Measurements from ENCODE around the gene SLC31A2.
"Not testable (repeated sequence)": the region's sequence is repeated elsewhere in the genome, so short reads cannot be mapped to it uniquely, and the experiment has no call there.

SLC31A2 gene

GRCh38 chr9:113150670-113151611 lies at the start of gene SLC31A2:
TSS of gene SLC31A2 (plus strand) at chr9:113151007. CDS start at chr9:113151075, 68 bp downstream.
- TF ChIP-seq GATA1 (IDR thresholded peaks at IDR 0.05; ENCODE audit: low read depth, low read length) (no peak), POLR2A (IDR thresholded peaks at IDR 0.05; ENCODE audit: low read length) (no peak)
- DNase-seq = peak; percentile 83 to 88

GRCh38 chr9:113105345-113105744 lies 45.5 kb upstream of the SLC31A2 start:
- not testable (repeated sequence) for DNase-seq

GRCh38 chr9:113111065-113111951 lies 39.5 kb upstream of the SLC31A2 start:
- DNase-seq = peak in 1 of 2 experiments; percentile 39

DNA sequence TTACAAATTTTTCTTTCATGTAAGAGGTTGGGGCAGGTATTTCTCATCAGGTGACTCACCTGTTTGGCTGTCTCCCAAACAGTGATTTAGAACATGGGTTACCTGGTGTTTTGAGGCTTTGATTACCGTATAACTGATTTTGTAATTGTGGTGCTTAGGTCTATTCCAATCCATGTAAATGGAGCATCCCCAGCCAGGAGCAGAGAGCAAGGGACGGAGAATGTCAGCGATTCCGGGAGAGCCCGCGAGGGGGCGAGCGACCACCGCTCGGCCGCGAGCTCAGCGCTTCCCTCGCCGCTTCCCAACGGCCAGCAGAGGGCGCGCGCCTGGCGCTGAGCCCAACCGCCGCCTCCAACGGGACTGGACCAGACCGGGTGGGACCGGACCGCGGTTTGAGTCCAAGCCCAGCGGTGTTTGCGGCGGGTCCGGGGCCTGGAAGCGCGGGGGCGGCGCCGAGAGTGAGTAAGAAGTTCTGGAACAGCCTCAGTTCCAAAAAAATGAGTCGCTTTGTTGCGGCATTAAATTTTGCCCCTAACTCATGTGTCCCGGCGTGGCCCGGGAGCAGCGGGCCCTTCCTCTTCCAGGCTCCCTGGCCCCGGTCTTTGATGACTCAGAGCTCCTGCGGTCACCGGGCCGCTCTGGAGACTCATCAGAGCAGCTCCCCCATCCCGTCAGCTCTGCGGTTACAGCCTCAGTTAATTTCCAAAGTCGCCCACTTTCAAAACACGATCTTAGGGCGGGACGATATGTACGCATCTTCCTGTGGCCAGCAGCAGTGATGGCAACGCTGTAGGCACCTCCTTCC lies 37.9 kb upstream of the SLC31A2 start:
- DNase-seq = peak; percentile 5 to 45

DNA sequence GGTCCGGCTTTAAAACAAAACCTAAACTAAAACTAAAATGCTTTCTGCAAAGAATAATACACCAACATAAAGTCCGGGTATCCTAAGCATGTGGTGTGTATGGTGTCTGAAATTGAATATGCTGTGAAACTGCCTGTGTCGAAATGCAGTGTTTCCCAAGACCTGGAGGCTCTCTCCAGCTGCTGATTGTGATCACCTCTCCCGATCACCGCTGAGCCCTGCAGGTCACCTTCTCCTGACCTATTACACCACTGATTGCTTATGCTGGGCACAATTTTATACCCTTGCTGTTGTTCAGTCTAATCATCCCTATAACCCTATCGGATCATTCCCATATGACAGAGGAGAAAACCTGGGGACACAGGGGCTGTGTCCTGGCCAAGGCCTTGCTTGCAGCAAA lies 32.0 kb upstream of the SLC31A2 start:
- not testable (repeated sequence) for DNase-seq

DNA sequence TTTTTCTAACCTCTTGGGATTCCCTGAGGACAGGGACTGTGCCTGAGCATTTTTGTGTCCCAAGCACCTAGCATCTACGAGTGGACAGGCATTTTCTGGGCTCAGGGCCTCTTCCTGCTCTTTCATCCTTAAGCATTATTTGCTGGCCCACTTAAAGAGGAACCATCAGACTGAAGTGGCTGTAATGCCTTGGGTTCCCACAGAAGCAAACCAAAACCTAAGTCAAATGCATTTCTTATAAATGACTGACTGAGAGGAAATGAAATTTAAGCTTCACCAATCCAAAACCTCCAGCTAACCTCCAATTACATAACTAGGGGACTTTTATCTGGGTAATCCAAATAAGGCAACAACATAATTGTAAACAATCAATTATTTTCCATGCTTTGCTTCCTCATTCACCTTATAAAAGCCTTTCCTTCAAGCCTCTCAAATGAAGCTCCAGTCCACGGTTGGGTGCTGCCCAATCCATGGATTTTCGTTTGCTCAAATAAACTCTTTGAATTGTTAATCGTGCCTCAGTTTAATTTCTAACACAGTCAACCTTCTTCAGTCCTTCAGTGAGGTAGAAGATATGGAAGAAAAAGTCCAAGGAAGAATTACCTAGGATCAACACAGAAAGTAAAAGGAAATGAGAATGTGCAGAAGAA lies 25.3 kb upstream of the SLC31A2 start:
- no peak for DNase-seq
- no peak for TF ChIP-seq POLR2A (IDR thresholded peaks at IDR 0.05; ENCODE audit: low read length)
- no peak for TF ChIP-seq GATA1 (IDR thresholded peaks at IDR 0.05; ENCODE audit: low read depth, low read length)

DNA sequence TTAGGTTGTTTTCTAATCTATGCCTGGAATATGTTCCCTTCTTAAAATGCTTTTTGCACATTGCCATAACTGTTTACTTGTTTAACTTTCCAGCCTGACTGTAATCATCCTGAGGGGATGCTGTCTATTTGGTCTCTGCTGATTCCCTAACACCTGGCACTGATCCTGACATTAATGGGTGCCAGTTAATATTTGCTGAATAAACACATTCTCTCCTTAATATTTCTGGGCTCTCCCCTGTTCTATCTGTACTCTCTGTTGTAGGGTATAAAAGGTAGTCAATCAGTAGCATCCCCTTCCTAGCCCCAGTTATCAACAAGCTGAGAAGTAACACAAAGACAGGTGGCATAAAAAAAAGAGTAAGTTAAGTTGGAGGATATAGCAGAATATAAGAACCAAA lies 21.3 kb upstream of the SLC31A2 start:
- no peak for DNase-seq
- TF ChIP-seq GATA1 (IDR thresholded peaks at IDR 0.05; ENCODE audit: low read depth, low read length) (no peak), POLR2A (IDR thresholded peaks at IDR 0.05; ENCODE audit: low read length) (no peak)

GRCh38 chr9:113129884-113130283 lies 20.9 kb upstream of the SLC31A2 start:
- TF ChIP-seq GATA1 (IDR thresholded peaks at IDR 0.05; ENCODE audit: low read depth, low read length) (no peak), POLR2A (IDR thresholded peaks at IDR 0.05; ENCODE audit: low read length) (no peak)
- no peak for DNase-seq

GRCh38 chr9:113131689-113132151 lies 19.1 kb upstream of the SLC31A2 start:
- TF ChIP-seq GATA1 (IDR thresholded peaks at IDR 0.05; ENCODE audit: low read depth, low read length) (no peak), POLR2A (IDR thresholded peaks at IDR 0.05; ENCODE audit: low read length) (no peak)
- DNase-seq = peak; percentile 34 to 38

GRCh38 chr9:113137196-113138168 lies 13.3 kb upstream of the SLC31A2 start:
- TF ChIP-seq GATA1 (IDR thresholded peaks at IDR 0.05; ENCODE audit: low read depth, low read length) (no peak), POLR2A (IDR thresholded peaks at IDR 0.05; ENCODE audit: low read length) (no peak)
- no peak for DNase-seq

- no peak for DNase-seq
- TF ChIP-seq GATA1 (IDR thresholded peaks at IDR 0.05; ENCODE audit: low read depth, low read length) = no peak
Observed at GRCh38 chr9:113138760-113139159, 12.0 kb upstream of the SLC31A2 start.

DNA sequence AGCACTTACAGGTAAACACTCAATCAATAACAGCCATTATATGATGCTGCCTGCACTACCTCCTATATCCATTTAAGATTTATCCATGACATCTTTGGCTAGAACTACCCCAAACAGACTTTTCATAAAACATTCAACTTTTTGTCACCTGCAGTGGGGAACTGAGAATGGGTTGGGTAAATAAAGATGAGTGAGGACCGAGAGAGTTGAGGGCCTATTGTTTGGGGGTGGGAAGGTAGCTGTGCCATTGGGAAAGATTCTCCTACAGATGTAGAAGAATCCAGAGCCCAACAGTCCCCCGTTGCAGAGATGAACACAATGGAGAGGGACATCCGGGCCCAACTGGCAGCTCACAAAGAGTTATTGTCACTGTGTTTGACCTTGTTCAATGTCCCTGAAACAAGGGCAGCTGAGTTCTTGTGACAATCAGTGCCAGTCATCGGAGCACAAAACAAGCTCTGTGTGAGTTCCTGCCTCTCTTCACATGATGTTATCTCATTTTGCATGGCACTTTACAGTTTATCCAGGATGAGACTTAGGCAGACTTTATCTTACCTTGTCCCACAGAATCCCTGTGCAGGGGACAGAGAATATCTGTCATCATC lies 11.5 kb upstream of the SLC31A2 start:
- TF ChIP-seq POLR2A (IDR thresholded peaks at IDR 0.05; ENCODE audit: low read length) (no peak), GATA1 (IDR thresholded peaks at IDR 0.05; ENCODE audit: low read depth, low read length) (no peak)
- no peak for DNase-seq
